GM21576 (cell line): ENCODE data around the gene EXOSC7.
"Not testable (repeated sequence)": the region's sequence is repeated elsewhere in the genome, so short reads cannot be mapped to it uniquely, and the experiment has no call there.

Experiments used
- ATAC-seq: cut with Tn5 transposase; IDR thresholded peaks from one replicate; pipeline ENCODE4 v1.9.1; 2021; ENCODE audit warnings: mild to moderate bottlenecking, moderate library complexity; ENCODE audit not compliant: unreplicated experiment

Gene EXOSC7

DNA sequence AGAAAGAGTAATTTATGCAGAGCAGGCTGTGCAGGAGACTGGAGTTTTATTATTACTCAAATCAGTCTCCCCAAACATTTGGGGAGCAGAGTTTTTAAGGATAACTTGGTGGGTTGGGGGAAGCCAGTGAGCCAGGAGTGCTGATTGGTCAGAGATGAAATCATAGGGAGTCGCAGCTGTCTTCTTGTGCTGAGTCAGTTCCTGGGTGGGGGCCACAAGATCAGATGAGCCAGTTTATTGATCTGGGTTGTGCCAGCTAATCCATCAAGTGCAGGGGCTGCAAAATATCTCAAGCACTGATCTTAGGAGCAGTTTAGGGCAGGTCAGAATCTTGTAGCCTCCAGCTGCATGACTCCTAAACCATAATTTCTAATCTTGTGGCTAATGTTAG, 77.8 kb downstream of the EXOSC7 start:
- ATAC-seq = not testable (repeated sequence)

DNA sequence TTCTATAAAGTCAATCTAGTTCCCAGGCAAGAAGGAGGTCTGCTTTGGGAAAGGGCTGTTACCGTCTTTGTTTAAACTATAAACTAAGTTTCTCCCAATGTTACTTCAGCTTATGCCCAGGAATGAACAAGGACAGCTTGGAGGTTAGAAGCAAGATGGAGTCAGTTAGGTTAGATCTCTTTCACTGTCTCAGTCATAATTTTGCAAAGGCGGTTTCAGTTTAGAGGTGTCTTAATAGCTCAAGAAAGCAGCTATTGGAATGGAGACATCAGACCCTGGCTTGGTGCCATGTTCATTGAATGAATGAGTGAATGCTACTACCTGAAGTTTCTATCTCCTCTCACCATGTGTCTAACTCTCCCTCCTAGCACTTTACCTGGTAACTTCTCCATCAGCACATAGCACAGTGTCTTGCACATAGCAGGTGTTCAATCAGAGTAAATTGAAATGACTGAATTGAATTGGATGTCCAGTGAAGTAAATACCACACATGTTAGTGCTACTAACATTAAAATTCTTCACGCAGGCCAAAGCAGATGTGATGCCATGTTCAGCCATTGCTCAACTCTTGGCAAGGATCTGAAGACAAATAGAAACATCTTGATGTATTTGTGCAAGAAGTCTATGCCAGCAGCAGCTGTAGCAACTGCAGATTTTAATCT, 78.3 kb downstream of the EXOSC7 start:
- no peak for ATAC-seq

DNA sequence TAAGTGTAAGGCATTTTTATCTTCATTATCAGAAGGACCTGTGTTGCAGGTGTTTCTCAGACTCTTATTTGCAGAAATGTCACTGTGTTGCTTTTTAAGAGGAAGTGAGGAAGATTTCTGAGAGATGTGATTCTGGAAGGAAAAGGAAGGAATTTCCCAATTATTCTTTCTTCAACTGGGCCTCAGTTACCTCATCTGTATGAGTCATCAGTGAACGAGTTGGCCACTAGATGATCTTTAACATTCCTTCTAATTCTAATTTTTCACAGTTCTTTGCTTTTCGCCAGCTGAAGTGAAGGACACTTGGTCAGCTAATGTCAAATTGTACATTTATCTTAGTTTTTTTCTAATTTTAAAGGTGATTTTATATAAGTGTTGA, 79.0 kb downstream of the EXOSC7 start:
- ATAC-seq = no peak

DNA sequence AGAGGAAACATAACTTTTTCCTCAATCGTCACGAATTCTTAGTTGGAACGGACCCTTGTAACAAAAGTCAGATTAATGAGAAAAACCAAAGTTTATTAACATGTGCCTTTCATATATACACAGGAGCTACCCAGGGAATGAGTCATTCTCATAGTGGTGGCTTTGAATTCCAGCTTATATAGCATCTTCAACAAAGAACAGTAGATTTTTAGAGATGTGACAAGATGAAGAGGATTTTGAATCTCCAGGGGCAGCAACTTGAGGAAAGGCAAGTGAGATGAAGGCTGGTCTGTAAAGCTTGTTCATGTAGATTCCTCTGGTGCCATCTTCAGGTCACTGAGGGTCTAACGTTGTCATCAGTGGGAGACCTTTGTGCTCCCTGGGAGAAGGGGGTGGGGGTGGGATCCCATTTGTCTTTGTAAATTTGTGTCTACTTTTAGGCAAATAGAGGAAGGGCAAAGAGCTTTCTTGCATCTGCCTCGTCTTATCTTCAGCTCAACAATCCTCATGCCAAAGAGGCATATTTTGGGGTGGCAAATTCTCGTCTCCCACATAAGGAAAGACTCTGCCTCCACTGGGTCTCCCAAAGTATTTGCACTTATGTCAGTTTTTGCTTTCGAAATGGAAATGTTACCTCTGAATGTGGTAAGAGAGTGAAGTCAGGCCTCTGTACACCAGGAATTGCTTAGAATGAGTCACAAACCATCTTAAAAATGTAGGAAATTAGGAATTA, 79.5 kb downstream of the EXOSC7 start:
- no peak for ATAC-seq

DNA sequence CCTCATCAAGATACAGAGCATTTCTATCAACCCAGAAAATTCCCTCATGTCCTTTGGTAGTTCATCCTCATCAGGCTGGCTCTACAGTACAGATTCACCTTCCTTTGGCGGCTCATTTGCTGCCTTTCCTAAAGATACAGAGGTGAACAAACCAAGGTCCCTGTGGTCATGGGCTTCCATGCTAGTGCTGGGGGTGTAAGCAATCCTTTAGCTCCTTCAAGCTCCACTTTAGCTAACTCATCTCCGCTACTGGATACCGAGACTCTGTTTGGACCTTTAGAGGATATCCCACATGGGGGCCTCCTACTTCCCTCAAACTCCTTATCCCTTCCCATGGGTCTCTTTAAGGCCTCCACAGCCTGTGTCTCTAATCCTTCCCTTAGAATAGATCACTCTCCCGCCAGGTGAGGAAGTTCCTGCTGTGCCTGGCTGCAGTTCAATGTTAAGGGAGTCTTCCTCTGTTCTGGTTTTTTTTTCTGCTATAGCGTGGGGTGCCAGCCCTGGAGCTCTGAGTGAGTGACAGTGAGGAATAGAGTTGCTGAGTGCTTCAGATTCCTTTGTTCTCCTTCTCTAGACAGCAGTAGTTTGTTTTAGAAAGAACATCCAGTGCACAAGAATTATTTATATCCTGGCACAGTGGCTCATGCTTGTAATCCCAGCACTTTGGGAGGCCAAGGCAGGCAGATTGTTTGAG, 80.7 kb downstream of the EXOSC7 start:
- ATAC-seq = no peak

DNA sequence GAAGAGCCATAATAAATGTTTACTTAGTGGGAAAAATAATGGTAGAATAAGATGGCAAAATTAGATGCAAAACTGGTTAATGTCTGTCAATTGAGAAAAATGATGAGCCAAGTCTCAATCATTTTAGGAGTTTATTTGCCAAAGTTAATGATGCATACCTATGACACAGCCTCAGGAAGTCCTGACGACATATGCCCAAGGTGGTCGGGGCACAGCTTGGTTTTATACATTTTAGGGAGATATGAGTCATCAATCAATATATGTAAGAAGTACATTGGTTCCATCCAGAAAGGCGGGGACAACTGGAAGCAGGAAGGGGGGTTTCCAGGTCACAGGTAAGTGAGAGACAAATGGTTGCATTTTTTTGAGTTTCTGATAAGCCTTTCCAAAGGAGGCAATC, 81.5 kb downstream of the EXOSC7 start:
- no peak for ATAC-seq

DNA sequence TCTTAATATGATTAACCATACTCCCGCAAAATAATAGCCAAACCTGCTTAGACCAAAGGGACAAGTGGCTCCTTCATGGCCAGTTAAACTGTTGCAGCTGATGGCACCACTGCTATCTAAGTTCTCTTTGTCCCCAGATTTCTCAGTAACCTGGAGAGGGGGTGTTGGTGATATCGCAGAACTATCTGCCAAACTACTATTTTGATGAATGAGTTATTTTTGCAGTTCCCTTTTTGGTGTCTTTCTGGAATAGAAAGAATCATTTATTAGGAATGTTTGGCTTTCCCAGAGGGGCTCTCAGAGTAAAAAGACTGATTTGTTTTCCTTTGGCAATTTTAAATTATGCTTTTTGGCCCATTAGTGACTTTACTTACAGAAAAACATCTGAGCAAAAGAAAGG, 83.1 kb downstream of the EXOSC7 start:
- ATAC-seq = no peak

DNA sequence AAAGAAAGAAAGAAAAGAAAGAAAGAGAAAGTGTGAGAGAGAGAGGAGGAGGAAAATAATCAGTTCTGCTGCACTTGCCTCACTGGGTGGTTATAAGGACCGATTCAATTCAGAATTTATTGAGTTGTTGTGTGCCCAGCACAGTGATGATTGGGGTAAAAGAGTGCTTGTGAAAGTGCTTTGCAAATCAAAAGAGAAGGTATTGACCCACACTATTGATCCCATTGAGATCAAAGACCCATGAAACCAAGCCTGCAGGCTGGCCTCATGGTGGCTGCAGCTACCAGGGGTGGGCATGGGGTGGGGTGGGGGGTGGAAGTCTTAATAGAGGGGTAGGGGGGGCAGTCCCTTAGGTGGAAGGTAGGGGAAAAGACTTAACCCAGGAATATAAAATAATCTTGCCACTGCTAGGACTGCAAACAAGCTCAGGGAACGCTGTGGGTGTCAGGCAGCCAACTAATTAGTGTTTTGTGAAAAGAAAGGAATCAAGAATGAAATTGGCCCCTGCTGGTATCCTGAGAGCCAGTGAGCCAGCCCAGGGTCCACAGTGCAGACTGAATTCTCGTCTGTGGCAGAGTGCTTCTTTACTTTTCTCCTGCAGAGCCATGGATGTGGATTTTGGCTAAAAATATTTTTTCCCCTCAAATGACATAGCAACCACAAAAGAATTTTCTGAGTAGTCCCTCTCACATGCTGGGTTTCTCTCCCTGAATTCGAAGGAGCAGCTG, 84.3 kb downstream of the EXOSC7 start:
- ATAC-seq = no peak
